GM19025 (cell line): Measurements from ENCODE around the gene KRTAP10-7.
"Not testable (repeated sequence)": the region's sequence is repeated elsewhere in the genome, so short reads cannot be mapped to it uniquely, and the experiment has no call there.

ENCODE experiments used
- ATAC-seq: cut with Tn5 transposase; IDR thresholded peaks from one replicate; pipeline ENCODE4 v1.9.1; 2021; ENCODE audit warnings: mild to moderate bottlenecking, low read depth, moderate library complexity; ENCODE audit not compliant: unreplicated experiment

KRTAP10-7 gene

GRCh38 chr21:44571296-44571695 is 29.1 kb upstream of the KRTAP10-7 start:
- ATAC-seq, result no peak

DNA sequence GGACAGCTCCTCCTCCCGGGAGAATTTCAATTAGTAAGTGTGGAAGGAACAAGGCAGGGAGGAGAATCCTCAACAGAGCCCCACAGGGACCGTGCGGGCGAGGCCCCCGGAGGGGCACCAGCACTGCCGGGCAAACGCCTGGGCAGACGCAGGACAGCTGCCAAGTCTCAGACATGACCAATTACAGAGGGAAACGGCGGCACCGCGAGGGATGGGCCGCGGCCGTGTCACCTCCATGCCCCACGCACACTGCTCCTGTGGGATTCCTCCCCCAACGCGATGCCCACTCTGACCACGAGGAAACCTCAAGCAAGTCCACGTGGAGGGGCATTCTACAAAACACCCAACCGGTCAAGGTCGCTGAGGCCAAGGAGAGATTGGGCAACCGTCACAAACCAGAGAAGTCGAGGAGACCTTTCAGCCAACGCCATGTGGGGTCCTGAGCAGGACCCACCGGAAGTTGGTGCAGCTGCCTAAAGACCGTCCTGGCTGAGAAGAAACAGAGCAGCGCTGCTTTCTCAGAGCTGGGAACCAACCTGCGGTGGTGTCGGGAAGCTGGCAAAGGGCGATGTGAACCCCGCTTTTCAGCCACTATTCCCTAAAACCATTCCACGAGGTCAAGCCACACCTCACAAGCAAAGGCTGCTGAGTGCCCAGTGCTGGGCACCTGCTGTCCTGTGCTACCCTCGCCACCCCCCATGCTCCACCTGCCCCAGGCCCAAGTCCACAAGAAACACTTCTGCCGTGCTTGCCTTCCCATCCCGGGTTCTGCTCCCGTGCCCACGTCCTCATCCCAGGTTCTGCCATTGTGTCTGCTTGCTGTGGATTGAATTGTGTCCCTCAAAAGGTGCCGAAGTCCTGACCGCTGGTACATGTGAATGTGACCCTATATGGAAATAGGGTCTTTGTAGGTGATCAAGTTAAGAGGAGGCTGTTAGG is 28.3 kb upstream of the KRTAP10-7 start:
- no peak for ATAC-seq

DNA sequence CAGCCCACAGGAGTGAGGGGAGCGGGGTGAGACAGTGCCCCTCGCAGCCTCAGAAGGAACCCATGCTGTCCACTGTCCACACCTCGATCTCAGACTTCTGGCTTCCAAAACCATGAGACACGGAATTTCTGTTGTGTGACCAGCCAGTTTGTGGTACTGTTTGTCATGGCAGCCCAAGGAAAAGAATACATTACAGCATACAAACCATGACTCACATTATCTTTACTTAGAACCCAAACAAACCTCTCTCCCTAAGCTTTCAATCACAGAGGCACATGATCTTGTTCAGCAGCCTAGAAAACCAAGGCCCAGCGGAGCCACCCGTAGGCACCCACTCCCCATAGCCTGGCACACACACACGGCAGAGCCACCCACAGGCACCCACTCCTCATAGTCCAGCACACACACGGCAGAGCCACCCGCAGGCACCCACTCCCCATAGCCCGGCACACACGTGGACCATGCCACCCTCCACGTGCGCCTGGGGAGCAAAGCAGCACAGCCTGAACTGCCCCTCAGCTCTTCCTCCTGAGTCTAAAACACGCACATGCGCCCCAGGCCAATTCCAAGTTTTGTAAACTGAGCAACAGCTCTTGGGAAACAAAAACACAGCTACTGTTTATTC is 27.3 kb upstream of the KRTAP10-7 start:
- ATAC-seq, result no peak

DNA sequence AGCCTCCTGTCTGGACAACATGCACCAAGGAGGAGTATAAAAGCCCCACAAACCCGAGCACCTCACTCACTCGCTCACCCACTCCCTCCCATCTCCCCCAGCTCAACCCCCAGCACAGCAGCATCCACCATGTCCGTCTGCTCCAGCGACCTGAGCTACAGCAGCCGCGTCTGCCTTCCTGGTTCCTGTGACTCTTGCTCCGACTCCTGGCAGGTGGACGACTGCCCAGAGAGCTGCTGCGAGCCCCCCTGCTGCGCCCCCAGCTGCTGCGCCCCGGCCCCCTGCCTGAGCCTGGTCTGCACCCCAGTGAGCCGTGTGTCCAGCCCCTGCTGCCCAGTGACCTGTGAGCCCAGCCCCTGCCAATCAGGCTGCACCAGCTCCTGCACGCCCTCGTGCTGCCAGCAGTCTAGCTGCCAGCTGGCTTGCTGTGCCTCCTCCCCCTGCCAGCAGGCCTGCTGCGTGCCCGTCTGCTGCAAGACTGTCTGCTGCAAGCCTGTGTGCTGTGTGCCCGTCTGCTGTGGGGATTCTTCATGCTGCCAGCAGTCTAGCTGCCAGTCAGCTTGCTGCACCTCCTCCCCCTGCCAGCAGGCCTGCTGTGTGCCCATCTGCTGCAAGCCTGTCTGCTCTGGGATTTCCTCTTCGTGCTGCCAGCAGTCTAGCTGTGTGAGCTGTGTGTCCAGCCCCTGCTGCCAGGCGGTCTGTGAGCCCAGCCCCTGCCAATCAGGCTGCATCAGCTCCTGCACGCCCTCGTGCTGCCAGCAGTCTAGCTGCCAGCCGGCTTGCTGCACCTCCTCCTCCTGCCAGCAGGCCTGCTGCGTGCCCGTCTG is 26.6 kb upstream of the KRTAP10-7 start, which contains the start of gene KRTAP10-4:
KRTAP10-4 (plus strand) TSS at position 100 of the 827 bp plus-strand sequence; CDS start at position 130, 30 bp downstream.
- ATAC-seq, result not testable (repeated sequence)

DNA sequence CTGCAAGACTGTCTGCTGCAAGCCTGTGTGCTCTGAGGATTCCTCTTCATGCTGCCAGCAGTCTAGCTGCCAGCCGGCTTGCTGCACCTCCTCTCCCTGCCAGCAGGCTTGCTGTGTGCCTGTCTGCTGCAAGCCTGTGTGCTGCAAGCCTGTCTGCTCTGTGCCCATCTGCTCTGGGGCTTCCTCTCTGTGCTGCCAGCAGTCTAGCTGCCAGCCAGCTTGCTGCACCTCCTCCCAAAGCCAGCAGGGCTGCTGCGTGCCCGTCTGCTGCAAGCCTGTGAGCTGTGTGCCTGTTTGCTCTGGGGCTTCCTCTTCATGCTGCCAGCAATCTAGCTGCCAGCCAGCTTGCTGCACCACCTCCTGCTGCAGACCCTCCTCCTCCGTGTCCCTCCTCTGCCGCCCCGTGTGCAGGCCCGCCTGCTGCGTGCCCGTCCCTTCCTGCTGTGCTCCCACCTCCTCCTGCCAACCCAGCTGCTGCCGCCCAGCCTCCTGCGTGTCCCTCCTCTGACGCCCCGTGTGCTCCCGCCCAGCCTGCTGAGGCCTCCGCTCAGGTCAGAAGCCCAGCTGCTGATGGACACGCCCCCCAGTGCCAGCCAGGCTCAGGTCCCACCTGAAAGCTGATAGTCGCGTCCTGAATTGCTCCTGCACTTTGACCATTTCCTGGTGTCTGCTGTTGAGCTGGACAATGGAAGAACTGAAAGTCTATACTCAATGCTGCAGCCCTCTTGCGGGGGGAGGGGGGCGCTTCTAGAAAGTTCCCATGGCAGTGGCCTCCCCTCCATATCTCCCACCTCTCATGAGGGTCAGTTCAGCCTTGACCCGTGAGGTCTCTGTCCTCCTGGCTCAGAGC is 25.7 kb upstream of the KRTAP10-7 start:
- no peak for ATAC-seq

DNA sequence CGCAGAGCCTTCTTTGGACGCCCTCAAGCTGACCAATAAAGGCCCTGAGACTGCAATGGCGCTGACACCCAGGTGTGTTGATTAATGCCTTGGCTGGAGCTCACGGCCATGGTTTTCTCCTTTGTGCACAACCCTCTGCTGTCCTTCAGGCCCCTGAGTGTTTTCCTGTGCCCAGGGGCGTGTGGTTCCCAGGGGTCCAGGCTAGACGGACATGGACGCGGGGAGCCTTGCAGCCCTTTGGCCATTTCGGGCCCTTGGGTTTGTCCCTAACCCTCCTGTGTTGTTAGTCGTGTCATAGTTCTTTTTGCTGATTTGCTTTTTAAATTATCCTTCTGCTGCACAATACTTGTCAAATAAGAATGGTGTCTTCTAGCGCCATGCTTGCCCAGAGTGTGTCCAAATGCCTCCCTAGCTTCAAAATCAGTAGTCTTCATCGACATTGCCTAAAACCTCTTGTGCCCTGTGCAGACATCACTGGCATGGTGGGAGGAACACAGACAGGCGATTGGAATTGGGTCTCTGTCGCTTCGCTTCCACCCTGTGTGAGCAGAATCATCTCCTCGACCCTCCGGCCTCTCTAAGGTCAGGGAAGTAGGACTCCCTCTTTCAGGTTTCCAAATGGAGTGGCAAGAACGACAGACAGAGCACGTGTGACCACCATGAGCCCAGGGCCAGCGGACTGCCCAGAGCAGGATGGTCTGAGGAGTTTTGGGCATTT is 24.9 kb upstream of the KRTAP10-7 start:
- no peak for ATAC-seq

GRCh38 chr21:44576025-44576420 is 24.4 kb upstream of the KRTAP10-7 start:
- ATAC-seq, result no peak

DNA sequence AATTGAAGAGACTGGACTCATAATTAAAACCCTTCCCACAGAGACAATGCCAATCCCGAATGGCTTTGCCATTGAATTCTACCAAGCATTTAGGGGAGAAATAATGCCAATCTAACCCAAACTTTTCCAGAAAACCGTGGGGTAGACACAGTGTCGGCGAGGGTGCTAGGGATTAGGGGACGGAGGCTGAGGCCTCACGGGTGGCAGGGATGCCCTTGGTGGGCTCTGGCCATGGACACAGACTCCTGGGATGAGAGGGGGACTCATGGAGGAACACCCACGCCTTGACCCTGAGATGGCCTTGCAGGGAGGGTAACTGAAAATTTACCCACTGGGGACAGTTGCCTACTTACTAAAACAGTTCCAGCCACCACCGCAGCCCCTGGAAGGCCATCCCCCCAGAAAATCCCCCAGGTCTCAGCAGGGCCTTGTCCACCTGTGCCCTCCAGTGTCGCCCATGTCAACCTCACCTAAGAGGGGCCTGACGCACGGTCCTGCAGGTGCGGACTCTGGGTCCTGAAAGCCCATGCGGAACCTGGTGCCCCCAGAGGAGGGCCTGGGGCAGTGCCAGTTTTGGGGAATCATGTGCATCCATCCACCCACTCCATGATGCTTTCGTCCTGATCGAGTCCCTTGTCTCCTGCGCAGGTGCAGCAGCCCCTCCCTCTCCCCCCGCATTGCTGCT is 21.9 kb upstream of the KRTAP10-7 start:
- no peak for ATAC-seq

- no peak for ATAC-seq
Observed at GRCh38 chr21:44579056-44579832, 21.2 kb upstream of the KRTAP10-7 start.

DNA sequence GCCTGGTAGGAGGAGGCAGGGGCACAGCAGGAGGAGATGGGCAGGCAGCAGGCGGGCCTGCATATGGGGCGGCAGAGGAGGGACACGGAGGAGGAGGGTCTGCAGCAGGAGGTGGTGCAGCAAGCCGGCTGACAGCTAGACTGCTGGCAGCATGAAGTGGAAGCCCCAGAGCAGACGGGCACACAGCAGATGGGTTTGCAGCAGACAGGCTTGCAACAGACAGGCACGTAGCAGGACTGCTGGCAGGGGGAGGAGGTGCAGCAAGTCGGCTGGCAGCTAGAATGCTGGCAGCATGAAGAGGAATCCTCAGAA is 20.6 kb upstream of the KRTAP10-7 start:
- ATAC-seq, result no peak

GRCh38 chr21:44580231-44580821 is 20.1 kb upstream of the KRTAP10-7 start, which contains the start of gene KRTAP10-5:
TSS of gene KRTAP10-5 (minus strand) at chr21:44580604. CDS start at chr21:44580578, 26 bp downstream.
- not testable (repeated sequence) for ATAC-seq

DNA sequence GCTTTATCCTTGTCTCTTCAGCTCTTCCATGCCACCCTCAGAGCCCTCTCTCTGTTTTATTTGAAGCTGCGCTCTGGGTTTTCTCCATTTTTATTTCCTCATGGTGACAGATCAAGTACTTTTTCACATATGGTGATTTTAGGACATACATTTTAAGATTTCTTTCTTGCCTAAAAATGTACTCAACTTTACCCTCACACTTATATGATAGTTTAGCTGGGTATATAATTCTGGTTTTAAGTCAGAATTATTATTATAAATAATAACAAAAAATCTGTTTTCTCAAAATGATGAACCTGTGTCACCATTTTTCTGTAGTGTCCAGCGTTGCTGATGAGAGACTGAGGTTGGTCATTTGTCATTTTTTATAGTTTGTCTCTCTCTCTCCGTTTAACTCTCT is 19.2 kb upstream of the KRTAP10-7 start:
- ATAC-seq, result no peak

GRCh38 chr21:44582055-44582454 is 18.3 kb upstream of the KRTAP10-7 start:
- ATAC-seq, result no peak

GRCh38 chr21:44583089-44583799 is 17.2 kb upstream of the KRTAP10-7 start:
- ATAC-seq, result no peak

GRCh38 chr21:44583800-44584147 is 16.6 kb upstream of the KRTAP10-7 start:
- ATAC-seq, result no peak

DNA sequence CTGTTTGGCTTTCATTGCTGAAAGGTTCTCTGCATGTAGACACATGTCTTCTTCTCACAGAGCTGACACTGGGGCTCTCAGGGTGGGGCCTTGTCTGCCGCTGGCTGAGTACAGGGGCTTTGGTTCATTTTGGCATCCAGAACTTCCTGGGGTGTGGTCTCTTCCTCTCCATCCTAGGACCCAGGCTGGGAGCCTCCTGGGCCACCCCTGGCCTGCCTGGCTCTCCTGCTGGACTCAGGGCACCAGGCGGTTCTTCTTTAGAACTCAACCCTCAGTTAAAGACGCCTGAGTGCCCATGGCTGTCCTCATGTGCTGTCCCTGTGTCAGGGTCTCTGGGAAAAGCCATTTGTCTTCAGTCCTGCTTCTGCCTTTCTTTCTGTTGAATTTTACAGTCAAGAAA is 14.5 kb upstream of the KRTAP10-7 start:
- no peak for ATAC-seq

DNA sequence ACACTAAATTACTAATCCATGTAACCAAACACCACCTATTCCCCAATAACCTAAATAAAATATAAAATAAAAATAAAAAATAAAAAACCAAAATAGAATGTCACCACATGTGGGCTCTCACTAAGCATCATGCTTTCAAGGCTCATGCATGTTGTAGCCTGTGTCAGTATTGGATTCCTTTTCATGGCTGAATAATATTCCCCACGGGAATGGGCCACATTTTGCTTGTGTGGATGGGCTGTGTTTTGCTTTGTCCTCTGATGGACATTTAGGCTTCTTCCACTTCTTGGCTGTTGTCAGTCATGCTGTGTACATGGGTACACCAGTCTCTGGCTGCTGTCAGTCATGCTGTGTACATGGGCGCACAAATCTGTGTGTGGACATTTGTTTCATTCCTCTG is 11.3 kb upstream of the KRTAP10-7 start:
- ATAC-seq, result no peak
